Large intestine (tissue), 3 donors: ENCODE measurements around the gene MEGF9. TPM values are rescaled to one million over a fixed set of nuclear protein-coding genes. Genes with fewer than 3 reads are reported as not detected.

Experiments used
- DNase-seq, 2 donors: peaks; one replicate each; pipeline versions ENCODE4 v3.0.0 to v3.0.0-alpha.2; 2013
- H3K27ac ChIP-seq: one replicate; pipeline ENCODE4 v1.5.1; 2013; ENCODE audit warnings: low read length
- H3K27me3 ChIP-seq: 2 replicates; pipeline ENCODE4 v1.6.1; 2013; ENCODE audit warnings: low read length; ENCODE audit not compliant: control insufficient read depth, insufficient read depth
- H3K36me3 ChIP-seq: 2 replicates; pipeline ENCODE4 v1.6.1; 2013; ENCODE audit warnings: low read length; ENCODE audit not compliant: control insufficient read depth, insufficient read depth
- H3K4me1 ChIP-seq: one replicate; pipeline ENCODE4 v1.6.1; 2013; ENCODE audit warnings: low read length; ENCODE audit not compliant: control insufficient read depth, insufficient read depth
- H3K4me3 ChIP-seq: one replicate; pipeline ENCODE4 v1.5.1; 2013; ENCODE audit warnings: low read length
- H3K9me3 ChIP-seq: one replicate; pipeline ENCODE4 v1.6.1; 2013; ENCODE audit warnings: mild to moderate bottlenecking, low read depth, low read length, moderate library complexity; ENCODE audit not compliant: control insufficient read depth
- WGBS: methylation state at CpG from one replicate; pipeline ENCODE4 v1.1.5; 2013; ENCODE audit warnings: low lambda C conversion rate; ENCODE audit not compliant: insufficient coverage; 5-methylcytosine and 5-hydroxymethylcytosine counted together
- polyA plus RNA-seq: library from polyadenylated mRNA; unstranded; fragments of 120-200 nt; gene quantifications from one replicate; pipeline ENCODE4 v1.2.1, GENCODE V29; 2013

MEGF9 gene
- polyA plus RNA-seq, 1 donor = 17.6 TPM

GRCh38 chr9:120708526-120709224 lies 5.6 kb downstream of the MEGF9 start:
- Histone ChIP-seq H3K36me3 (peaks cover 2% of the 10 kb centered on the region), H3K4me3 (no peak overlapping the region), H3K4me1 (no peaks in the 10 kb centered on the region), H3K9me3 (no peaks in the 10 kb centered on the region), H3K27ac (no peak overlapping the region), H3K27me3 (no peaks in the 10 kb centered on the region)
- DNase-seq = no peak
- WGBS = 100% methylated on average over 1 of the region's 6 CpGs

GRCh38 chr9:120707170-120707569 lies 7.1 kb downstream of the MEGF9 start:
- Histone ChIP-seq H3K9me3 (no peaks in the 10 kb centered on the region), H3K36me3 (peaks cover 2% of the 10 kb centered on the region), H3K27ac (no peak overlapping the region), H3K4me1 (no peaks in the 10 kb centered on the region), H3K4me3 (no peak overlapping the region), H3K27me3 (no peaks in the 10 kb centered on the region)
- no peak for DNase-seq
- WGBS = no CpG with 5 or more reads among the region's 2 CpGs

DNA sequence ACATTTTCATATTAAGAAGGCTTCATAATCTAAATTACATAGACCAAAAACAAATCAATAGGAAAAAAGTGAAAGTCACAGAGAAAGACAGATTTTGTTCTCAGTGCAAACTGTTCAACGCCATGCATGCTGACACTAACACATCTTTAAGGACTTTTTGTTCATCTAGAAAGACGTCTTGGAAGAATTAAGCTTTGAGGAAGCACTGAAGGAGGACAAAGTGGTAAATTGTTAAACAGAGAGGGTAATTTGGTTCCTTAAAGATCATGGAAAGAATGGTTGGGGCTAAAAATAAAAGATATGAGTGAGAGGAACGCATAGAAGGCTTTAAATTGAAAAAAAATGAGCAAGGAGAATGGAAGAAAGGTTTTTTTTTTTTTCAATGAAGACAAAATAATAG lies 9.1 kb downstream of the MEGF9 start:
- 68% methylated on average over 3 of the region's 3 CpGs for WGBS
- H3K9me3 ChIP-seq = no peaks in the 10 kb centered on the region
- H3K27ac ChIP-seq = no peak overlapping the region
- no peaks in the 10 kb centered on the region for H3K4me1 ChIP-seq
- peaks cover 2% of the 10 kb centered on the region for H3K36me3 ChIP-seq
- no peak overlapping the region for H3K4me3 ChIP-seq
- no peaks in the 10 kb centered on the region for H3K27me3 ChIP-seq
- DNase-seq = no peak

DNA sequence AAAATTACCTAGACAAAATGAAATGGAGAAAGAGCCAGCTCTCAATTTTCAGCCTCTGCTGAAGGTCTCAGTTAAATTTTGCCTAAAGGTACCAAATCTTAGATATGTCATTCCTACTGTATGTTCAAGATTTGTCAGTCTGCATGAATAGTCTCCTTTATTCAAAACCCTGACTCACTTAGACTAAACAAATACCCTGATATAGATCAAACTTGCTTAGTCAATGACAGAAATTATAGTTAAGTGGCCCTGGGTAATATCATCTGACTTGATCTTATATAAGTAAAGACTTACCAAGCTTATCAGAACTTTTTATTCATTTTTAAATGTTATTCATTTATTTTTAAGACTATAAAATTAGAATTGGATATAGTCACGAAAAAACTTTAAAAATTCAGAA lies 12.2 kb downstream of the MEGF9 start:
- WGBS = 88% methylated on average over 1 of the region's 1 CpG
- DNase-seq = no peak
- Histone ChIP-seq H3K36me3 (peaks cover 2% of the 10 kb centered on the region), H3K4me1 (no peaks in the 10 kb centered on the region), H3K27me3 (no peaks in the 10 kb centered on the region), H3K9me3 (no peaks in the 10 kb centered on the region), H3K27ac (no peak overlapping the region), H3K4me3 (no peak overlapping the region)

DNA sequence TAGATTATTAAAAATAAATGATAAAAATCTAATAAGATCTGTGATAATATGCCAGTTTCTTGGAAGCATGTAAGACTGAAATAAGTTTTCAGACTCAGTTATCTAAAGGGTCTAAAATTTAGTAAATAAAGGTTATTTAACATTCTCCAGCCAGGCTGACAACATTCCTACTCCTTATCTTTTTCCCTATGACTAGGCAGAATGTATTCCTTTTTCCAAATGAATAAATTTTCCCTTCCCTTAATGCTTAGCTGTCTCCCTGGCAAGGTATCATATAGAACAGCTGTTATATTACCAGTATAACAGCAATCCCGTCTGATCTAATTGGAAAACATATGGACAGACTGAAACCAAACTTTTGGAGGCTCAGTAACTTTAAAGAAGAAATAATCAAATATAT lies 13.0 kb downstream of the MEGF9 start:
- no peak overlapping the region for H3K27ac ChIP-seq
- no peaks in the 10 kb centered on the region for H3K27me3 ChIP-seq
- H3K36me3 ChIP-seq = peaks cover 2% of the 10 kb centered on the region
- no peaks in the 10 kb centered on the region for H3K9me3 ChIP-seq
- no peaks in the 10 kb centered on the region for H3K4me1 ChIP-seq
- H3K4me3 ChIP-seq = no peak overlapping the region
- no peak for DNase-seq
- WGBS = 83% methylated on average over 1 of the region's 1 CpG

- no peak for DNase-seq
- H3K4me3 ChIP-seq = no peak overlapping the region
- WGBS = no CpG with 5 or more reads among the region's 2 CpGs
- H3K36me3 ChIP-seq = peaks cover 5% of the 10 kb centered on the region
- H3K9me3 ChIP-seq = no peaks in the 10 kb centered on the region
- no peak overlapping the region for H3K27ac ChIP-seq
- no peaks in the 10 kb centered on the region for H3K27me3 ChIP-seq
- no peaks in the 10 kb centered on the region for H3K4me1 ChIP-seq
Measured at GRCh38 chr9:120698766-120699165, 15.5 kb downstream of the MEGF9 start.

GRCh38 chr9:120697448-120697847 lies 16.8 kb downstream of the MEGF9 start:
- no peaks in the 10 kb centered on the region for H3K4me1 ChIP-seq
- peaks cover 5% of the 10 kb centered on the region for H3K36me3 ChIP-seq
- no peaks in the 10 kb centered on the region for H3K9me3 ChIP-seq
- no peak for DNase-seq
- WGBS = 38% methylated on average over 1 of the region's 2 CpGs
- no peaks in the 10 kb centered on the region for H3K27me3 ChIP-seq
- no peak overlapping the region for H3K4me3 ChIP-seq
- no peak overlapping the region for H3K27ac ChIP-seq

- Histone ChIP-seq H3K9me3 (no peaks in the 10 kb centered on the region), H3K4me1 (no peaks in the 10 kb centered on the region), H3K36me3 (peaks cover 5% of the 10 kb centered on the region), H3K4me3 (no peak overlapping the region), H3K27ac (no peak overlapping the region), H3K27me3 (no peaks in the 10 kb centered on the region)
- no CpG with 5 or more reads among the region's 3 CpGs for WGBS
- no peak for DNase-seq
Measured at GRCh38 chr9:120696551-120697230, 17.6 kb downstream of the MEGF9 start.

- no peak overlapping the region for H3K27ac ChIP-seq
Measured at GRCh38 chr9:120694559-120694958, 19.7 kb downstream of the MEGF9 start.

GRCh38 chr9:120693700-120694008 lies 20.6 kb downstream of the MEGF9 start:
- Histone ChIP-seq H3K4me1 (no peaks in the 10 kb centered on the region), H3K27me3 (no peaks in the 10 kb centered on the region)
- DNase-seq = no peak

More at GRCh38 chr9:120694559-120694958, 19.7 kb downstream of the MEGF9 start:
- no peak for DNase-seq
- Histone ChIP-seq H3K4me3 (no peak overlapping the region), H3K4me1 (no peaks in the 10 kb centered on the region), H3K36me3 (peaks cover 5% of the 10 kb centered on the region), H3K9me3 (no peaks in the 10 kb centered on the region), H3K27me3 (no peaks in the 10 kb centered on the region)

More at GRCh38 chr9:120693700-120694008, 20.6 kb downstream of the MEGF9 start:
- Histone ChIP-seq H3K36me3 (peaks cover 3% of the 10 kb centered on the region), H3K4me3 (no peak overlapping the region), H3K27ac (no peak overlapping the region), H3K9me3 (no peaks in the 10 kb centered on the region)
